Measurements from ENCODE around the gene CKS2.
A peak's percentile ranks its signal among the peaks of the same experiment; 100 is the strongest.

DNA sequence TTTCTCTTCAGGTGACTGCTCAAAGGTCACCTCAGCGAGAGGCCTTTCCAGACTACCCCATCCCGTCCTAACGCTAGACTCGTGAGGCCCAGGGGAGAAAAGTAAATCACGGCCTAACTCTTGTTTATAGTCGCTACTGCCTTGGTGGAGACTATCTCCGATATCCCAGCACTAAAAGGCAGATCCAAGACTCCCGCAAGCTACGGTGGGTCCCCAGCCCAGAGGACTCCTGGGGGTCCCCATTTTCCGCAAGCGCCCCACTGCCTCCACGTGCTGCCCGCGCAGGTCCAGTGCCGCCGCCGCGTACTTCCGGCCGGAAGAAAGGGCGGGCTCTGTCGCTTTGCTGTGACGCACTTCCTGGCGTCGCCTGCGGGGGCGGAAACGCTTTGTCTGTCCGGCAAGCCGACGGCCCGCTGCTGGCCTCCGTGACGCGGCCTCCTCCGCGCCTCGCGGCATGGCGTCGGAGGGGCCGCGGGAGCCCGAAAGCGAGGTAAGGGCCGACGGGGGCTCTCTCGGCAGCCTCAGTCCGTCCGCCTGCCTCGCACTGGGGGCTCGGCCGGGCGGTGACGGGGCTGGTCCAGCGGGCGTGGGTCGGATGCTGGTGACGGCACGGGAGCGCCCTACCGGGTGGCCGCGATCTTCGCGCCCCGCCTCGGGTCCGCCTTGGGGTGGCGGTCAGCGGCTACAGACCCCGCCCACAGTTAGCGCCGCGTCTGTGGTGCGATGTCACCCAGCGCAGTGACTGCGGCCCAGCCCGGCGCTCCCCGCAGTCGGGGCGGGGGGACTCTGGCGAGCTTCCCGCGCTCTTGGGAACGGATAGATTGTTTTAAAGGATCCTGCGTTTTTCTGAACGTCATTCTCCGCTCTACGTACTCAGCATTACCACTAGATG lies 7.4 kb downstream of the CKS2 start, which contains the start of gene SECISBP2:
- TF ChIP-seq, protein P1, sequence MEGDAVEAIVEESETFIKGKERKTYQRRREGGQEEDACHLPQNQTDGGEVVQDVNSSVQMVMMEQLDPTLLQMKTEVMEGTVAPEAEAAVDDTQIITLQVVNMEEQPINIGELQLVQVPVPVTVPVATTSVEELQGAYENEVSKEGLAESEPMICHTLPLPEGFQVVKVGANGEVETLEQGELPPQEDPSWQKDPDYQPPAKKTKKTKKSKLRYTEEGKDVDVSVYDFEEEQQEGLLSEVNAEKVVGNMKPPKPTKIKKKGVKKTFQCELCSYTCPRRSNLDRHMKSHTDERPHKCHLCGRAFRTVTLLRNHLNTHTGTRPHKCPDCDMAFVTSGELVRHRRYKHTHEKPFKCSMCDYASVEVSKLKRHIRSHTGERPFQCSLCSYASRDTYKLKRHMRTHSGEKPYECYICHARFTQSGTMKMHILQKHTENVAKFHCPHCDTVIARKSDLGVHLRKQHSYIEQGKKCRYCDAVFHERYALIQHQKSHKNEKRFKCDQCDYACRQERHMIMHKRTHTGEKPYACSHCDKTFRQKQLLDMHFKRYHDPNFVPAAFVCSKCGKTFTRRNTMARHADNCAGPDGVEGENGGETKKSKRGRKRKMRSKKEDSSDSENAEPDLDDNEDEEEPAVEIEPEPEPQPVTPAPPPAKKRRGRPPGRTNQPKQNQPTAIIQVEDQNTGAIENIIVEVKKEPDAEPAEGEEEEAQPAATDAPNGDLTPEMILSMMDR (IDR thresholded peaks at IDR 0.05; ENCODE audit: low read depth, low read length, poor library complexity, severe bottlenecking): peak; percentile 82
- no peak for TF ChIP-seq EZH2phosphoT487 (IDR thresholded peaks at IDR 0.05; ENCODE audit: borderline replicate concordance, low read length)
